ENCODE results near the gene DEPDC7.

Gene DEPDC7

GRCh38 chr11:33063326-33063881 lies 47.7 kb downstream of the DEPDC7 start:
- no peak for DNase-seq

GRCh38 chr11:33064033-33064825 lies 48.6 kb downstream of the DEPDC7 start:
- DNase-seq = no peak

- DNase-seq = no peak
Observed at GRCh38 chr11:33064866-33065265, 49.2 kb downstream of the DEPDC7 start.

- peak; percentile 22 for DNase-seq
Observed at GRCh38 chr11:33065445-33066178, 49.9 kb downstream of the DEPDC7 start.

GRCh38 chr11:33067294-33067693 lies 51.6 kb downstream of the DEPDC7 start:
- no peak for DNase-seq

- DNase-seq = no peak
Observed at GRCh38 chr11:33068611-33069340, 53.1 kb downstream of the DEPDC7 start.

GRCh38 chr11:33072465-33072864 lies 56.8 kb downstream of the DEPDC7 start:
- DNase-seq = no peak
